ENCODE measurements around the gene CAB39.

The CAB39 gene

DNA sequence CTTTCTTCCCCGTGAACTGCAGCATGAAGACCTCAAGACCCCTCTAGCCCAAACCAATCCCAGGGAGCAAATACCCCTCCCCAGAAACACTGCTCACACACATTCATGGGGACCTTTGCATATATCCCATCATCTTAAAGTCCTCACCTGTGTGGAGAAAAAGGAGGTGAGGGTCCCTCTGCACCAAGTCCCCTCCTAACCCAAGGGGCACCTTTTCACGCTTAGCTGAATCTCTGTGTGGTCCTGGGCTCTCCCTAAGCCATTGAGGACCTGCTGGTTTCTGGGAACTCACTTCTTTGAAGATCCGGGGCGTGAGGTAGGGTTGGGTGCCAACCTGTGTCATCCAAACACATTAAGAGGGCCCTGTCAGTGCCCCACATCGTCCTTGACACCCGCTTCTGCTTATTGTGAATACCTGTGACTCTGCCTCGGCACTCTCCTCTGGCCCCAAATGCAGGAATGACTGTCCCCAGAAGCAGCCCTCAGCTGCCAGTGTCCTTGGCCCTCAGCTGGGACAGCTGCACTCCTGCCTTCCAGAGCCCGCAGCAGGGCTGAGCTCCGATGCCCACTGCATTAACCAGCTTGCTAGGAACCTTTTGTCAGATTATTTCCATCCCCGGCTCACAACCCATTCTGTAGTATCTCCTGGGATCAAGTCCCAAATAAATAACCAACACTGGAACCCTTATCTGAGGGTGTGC lies 110.8 kb downstream of the CAB39 start:
- no peak for DNase-seq

DNA sequence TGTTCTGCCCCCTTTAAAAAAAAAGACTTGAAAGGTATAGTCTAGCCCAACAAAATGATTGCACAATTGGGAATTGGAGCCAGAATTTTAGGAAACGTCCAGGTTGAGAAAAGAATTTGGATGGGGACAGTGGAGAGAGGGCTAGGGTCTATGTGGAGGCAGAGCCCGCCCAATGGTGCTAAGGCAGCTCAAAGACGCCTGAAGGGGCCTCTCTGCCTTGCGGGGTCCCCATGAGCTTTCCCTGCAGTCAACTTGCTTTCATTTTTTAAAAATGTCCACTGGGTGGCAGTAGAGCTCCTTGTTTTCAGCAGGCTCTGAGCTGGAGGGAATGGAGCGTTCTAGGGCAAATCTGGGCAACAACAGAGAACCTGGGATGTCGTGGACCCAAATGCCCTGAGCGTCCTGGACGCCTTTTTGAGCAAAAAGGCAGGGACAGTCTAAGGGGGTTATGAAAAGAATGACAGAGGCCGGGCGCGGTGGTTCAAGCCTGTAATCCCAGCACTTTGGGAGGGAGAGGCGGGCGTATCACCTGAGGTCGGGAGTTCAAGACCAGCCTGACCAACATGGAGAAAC lies 111.8 kb downstream of the CAB39 start:
- peak; percentile 50 for DNase-seq

DNA sequence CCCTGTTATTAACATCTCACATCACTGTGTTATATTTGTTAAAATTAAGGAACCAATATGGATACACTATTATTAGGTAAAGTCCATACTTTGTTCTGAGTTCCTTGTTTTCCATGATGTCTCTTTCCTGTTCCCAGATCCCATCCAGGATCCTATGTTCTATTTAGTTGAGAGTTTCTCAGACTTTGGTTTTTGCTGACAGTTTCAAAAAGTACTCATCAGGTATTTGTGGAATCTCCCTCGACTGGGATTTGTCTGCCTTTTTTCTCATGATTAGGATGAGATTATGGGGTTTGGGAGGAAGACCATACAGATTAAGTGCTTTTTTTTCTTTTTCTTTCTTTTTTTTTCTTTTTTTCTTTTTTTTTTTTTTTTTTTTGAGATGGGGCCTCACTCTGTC lies 112.7 kb downstream of the CAB39 start:
- DNase-seq: no peak

DNA sequence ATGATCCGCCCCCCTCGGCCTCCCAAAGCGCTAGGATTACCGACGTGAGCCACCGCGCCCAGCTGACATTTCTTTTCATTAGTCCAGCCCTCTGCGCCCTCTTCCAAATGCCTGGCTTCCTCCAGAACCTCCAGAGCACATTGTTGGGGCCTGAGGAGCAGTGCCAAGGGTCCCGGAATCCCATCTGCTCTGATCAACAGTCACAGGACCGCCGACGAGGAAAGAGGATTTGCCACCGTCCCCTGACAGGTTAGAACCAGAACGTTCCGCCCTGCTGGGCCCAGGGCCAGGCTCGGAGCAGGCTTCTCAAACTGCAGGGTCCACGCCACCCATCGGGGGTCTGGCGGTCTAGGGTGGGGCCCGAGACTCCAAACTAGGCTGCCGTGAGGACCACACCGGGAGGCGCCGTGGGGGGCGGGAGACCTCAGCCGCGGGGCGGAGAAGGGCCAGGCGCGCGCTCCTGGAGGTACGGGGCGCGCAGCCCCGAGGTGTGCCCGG lies 115.2 kb downstream of the CAB39 start:
- DNase-seq: no peak

DNA sequence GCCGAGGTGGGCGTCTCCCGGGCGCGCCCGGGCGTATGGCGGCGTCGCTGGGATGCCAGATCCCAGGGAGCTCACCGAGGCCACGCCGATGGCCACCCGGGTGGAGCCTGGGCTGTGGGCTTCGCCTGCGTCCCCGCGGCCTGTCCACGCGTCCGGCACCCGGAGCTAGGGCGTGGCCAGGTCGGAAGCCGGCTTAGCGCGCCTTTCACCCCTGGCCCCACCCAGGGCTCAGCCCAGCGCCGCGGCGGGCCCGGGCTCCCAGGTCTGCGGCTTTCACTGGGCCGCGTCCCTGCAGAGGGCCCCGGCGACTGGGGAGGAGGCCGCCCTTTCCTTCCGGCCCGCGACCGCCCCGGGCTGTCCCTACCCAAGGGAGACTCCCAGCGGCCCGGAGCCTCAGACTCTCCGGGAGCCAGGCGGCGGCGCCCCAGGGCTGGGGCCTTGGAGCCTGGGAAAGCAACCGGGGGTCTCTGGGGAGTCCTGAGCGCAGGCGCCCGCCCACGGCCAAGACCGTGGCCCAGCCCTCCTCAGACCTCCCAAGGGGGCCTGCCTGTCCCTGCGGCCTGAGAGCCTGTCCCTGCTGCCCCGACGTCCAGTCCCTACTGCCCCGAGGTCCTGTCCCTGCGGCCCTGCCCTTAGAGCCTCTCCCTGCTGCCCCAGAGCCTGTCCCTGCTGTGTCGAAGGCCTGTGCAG lies 115.8 kb downstream of the CAB39 start:
- no peak for DNase-seq

DNA sequence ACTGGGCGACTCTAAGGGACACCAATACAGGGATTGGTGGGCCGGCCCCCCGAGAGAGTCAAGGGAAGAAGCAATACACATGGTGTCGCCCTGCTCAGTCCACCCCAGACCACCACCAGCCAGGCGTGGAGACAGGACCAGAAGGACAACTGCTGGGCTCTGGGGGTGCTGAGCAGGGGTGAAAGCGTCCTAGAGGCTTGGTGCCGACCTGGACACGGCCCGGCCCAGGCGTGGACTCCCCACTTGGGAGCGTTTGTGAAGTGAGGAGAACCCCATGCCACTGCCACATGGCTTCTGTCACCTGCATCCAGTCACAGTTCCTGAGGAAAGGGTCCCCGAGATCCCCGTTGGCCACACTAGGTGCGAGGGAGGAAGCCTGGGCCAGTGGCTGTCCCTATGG lies 116.7 kb downstream of the CAB39 start:
- DNase-seq: no peak

DNA sequence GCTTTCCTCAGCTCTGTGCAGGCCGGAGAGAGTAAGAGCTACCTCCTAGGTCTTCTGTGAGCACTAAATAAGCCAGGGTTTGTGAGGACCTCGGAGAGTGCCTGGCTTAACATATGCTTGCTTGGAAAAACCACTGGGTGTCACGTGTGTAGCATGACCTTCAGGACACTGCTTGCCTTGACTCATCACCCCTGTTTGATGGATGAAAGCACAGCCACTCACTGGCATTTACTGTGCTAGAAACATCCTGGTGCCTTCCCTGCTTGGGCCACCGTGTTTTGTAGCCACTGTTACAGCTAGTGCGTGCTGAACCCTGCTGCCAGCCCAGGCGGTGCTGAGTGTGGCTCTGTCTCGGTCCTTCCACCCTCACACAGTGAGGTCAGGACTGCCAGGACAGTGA lies 117.3 kb downstream of the CAB39 start:
- no peak for DNase-seq

DNA sequence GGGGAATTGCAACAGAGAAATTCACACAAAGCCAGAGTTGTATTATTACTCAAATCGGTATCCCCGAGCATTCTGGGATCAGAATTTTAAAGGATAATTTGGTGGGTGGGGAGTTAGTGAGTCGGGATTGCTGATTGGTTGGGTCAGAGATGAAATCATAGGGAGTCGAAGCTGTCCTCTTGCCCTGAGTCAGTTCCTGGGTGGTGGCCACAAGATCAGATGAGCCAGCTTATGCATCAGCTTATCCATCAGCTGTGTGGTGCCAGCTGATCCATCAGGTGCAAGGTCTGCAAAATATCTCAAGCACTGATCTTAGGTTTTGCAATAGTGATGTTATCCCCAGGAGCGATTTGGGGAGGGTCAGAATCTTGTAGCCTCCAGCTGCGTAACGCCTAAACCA lies 117.8 kb downstream of the CAB39 start:
- DNase-seq: no peak

DNA sequence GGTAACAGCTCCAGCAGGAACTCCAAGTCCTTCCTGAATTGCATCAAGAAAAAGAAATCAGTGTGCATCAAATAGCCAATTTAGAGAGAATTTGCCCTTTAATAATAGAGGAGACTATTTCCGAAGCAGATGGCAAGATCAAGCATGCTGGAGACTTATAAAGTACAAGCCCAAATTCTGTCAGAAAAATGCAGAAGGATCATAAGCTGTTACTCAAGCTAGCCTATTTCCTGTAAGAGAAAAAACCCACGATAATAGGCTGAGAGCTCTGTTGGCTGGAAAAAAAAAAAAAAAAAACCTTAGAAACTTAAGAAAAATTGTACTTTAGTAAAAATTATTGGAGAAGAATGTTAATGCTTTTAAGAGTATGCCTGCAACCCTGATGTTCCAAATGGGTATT lies 127.7 kb downstream of the CAB39 start:
- DNase-seq: no peak

DNA sequence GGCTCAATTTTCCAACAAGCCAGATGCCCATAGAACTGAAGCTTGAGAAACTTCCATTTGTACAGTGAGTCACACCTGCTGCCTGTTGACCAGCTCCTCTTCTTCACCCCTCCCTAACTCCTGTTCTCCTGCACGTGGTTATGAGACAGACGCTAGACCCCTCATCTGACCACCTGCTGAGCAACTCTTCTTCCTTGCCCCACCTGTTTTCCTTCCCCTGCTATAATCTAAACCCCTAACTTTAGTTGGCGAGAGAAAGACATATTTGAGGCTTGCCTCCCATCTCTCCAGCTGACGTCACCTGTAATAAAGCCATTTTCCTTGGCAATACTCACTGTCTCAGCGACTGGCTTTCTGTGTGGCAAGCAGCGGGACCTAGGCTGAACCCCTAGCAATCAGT lies 129.8 kb downstream of the CAB39 start:
- no peak for DNase-seq

DNA sequence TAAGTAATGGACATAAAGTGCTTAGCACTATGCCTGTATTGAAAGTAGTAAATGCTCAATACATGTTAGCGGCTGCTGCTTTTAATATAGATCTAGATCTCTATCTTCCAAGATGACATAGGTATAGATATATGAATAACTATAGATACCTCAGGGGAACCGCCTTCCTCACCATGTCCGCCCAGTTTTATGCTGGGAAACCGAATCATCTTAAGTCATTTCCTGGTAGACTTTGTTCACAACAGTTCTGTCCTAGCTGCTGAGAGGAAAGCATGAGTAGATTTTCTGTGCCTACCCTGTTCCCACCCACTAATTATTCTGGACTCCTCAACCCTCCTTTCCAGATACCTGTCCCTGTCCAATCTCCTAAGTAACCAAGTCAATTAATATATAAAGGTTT lies 130.5 kb downstream of the CAB39 start:
- no peak for DNase-seq

DNA sequence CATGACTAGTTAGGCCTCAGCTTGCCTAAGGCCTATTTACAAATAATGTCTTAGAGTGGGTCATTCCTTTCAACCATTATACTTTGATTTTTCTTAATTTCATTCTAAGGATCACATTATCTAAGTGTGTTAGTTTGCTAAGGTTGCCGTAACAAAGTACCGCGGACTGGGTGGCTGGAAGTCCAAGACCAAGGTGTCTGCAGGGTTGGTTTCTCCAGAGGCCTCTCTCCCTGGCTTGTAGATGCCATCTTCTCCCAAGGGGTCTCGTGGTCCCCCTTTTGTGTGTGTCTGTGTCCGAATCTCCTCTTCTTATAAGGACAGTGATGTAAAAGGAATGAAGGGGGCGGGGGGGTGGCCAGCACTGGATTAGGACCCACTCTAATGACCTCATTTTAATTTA lies 133.7 kb downstream of the CAB39 start:
- DNase-seq: no peak

DNA sequence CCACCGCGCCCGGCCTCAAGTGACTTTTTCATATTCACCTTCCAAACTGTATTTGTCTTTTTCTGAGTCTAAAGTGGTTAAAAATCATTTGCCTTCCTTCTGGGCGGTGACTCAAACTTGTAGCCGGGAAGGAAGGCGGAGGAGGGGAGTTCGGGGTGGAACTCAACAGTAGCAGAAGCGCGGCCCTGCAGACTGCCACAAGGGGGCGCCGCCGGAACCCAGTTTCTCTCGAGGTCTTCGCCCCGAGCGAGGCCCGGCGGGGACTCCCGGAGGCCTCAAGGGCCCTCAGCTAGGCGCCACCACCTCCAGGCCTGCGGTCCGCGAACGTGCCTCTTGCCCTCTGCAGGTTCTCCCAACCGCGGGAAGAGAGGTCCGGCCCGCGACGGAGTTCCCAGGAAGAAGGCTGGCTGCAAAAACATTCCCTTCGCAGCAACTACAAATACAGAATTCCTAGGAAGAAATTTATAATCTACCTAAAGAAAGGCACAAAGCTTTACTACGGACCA lies 135.3 kb downstream of the CAB39 start:
- DNase-seq: peak; percentile 56

DNA sequence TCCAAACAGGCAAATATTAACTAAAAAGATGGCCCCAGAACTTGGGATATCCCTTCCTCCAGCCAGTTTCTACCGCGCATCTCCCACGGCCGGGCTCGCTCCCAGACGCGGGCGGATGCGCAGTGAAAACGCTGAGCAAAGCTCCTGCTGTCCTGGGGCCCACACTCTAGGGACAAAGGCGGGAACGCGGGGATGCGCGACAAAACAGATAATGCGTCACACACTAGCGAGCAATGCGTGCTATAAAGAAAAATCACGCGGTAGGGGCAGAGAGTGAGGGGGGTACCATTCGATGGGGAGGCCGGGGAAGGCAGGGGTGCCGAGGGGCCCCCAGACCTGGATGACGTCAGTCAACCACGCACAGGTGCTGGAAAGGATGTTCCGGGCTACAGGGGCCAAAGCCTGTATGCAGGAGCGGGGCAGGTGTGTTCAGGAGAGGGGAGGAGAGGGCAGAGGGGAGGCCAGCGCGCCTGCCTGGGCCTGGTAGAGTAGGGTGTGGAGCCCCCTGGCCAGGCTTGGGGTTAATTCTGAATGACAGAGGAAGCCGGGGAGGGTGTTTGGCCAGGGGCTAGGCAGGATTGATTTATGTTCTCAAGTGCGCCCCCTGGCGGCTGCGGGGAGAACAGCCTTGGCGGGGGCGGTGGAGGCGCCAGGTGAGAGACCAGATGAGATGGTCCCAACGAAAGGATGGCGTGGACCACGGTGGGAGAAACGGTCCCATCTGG lies 137.2 kb downstream of the CAB39 start:
- no peak for DNase-seq

DNA sequence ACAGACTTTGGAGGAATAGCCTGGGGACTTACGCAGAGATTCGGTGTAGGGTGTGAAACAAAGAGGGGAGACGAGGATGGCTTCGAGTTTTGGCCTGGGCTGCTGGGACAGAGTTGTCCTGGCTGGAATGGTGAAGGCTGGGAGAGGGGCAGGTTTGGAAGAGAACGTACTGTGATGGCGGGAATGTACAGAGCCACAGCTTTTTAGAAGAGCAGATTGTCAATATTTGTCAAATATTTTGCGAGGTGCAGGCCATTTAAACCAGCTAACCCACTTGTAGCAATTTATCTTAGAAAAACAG lies 137.7 kb downstream of the CAB39 start:
- no peak for DNase-seq

DNA sequence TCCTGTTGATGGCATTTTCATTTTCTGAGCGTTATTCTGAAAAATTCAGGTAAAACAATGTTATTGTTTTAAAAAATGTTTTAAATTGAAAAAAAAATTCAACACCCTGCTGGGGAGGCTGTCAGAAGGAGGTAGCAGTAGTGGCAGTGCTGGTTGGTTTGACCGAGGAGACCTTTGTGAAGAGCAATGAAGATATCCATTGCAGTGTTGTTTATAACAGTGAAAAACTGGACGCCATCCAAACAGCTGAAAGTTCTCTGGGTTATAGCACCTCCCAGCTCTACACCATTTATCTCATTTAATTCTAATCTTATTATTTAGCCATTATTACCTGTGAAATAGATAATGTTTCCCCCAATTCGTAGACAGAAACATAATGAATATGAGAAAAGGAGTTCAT lies 139.5 kb downstream of the CAB39 start:
- no peak for DNase-seq

DNA sequence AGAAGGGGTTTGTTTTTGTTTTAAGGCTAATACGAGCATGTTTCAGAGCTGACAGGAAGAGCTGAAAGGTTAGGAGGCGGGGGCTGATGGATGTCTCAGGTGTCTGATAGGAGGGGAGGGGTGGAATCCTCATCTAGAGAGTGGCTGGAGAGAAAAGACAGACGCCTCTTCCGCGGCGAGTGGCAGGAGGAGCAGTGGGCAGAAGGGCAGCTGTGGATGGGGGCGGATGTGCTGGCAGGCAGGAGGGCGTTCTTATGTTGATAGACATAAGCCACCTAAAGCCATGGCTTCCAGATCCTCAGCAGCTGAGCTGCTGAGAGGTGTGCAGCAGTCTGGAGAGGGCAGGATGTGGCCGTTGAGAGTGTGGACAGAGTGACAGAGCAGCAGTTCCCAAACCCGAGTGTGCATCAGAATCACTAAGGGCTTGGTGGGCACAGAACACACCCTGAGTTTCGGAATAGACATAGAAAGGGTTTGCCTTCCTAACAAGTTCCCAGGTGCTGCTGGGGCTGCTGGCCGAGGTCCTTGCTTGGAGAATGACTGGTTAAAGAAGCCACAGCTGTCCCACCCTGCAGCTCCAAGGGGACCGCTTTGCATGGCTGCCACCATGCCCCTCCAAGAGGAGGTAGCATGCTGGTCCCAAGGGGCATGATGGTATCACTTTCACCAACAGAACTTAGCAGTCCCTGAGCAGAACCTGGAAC lies 149.1 kb downstream of the CAB39 start:
- DNase-seq: peak; percentile 49

DNA sequence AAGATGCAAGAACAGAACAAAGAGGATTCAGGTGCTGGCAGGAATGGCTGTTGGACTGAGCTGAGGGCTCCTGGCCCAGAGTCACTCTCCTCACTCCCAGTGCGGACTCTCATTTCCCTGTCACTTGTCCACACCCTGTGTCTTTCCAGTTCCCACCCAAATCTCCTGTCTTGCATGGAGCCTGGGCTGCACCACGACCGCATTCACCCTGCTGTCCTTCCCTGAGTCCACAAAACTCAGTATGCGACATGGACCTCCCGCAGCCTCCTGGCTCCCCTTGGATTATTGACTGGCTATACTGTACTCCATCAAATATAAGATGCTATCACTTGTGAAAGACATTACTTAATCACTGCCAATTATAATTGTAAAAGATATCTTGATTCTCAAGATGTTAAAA lies 149.7 kb downstream of the CAB39 start:
- DNase-seq: no peak

DNA sequence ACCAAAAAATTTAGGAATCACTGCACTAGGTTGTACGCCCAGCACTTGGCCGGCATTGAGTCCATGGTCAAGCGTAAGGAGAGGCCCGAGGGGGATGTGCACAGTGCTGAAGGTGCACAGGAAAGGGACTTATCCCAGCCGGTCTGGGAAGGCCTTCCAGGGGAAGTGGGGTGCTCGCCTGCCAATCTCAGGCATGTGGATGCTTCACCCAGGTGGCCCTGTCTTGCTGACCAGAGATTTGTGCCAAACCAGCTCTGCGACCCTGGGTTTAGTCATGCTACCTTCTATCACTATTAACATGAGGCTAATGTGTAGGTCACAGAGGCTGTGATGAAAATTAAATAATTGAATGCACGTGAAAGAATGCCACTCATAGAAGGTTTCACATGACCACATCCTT lies 150.4 kb downstream of the CAB39 start:
- DNase-seq: no peak

DNA sequence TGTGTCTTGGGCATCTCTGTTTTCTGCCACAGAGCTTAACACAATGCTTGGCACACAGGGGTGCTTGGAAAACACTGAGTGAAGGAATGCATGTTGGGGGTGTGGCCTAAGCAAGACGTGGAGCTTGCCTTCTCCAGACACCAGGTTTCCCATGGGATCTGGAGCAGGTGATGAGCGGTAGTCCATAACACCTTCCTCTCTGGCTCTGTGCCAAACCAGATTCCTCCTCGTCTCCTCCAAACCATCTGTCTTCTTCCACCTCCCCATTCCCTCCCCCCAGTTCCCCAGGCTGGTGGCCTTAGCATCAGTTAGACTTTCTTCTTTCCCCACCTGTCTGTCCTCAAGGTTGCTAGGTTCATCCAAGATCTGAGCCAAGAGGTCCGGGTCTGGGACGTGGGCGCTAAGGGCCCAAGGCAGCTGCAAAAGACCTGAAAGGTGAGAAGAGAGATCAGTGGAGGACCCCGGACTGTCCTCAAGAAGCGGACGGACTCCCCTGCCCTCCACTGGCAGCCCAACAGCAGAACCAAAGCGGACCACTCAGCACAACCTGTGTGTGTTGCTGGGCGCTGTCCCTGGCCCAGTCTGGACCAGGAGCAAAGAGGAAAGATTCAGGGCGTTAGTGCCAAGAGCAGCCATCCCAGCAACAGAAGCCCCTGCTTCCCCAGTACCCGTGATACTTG lies 150.9 kb downstream of the CAB39 start:
- DNase-seq: no peak

DNA sequence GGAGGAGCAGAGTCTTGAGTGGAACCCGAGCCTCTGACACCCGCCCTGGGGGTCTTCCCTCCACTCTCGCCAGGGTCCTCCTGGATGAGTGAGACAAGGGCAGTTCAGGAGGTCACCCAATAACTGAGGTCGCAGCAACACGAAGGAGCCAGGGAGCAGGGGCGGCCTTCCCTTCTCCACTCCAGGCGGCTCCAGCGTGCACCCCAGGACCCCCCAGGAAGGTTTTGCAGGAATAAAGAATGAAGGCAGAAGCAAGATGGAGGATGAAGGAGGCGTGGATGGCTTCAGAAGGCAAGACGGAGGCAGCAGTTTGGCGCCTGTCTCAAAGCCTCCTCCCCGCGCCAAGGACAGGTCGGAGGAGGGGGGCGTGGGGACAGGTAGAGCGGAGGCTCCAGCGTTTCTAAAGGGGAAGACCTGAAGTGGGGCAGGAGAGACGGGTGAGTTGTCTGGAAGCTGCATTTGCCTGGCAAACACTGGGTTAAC lies 151.5 kb downstream of the CAB39 start:
- DNase-seq: no peak

DNA sequence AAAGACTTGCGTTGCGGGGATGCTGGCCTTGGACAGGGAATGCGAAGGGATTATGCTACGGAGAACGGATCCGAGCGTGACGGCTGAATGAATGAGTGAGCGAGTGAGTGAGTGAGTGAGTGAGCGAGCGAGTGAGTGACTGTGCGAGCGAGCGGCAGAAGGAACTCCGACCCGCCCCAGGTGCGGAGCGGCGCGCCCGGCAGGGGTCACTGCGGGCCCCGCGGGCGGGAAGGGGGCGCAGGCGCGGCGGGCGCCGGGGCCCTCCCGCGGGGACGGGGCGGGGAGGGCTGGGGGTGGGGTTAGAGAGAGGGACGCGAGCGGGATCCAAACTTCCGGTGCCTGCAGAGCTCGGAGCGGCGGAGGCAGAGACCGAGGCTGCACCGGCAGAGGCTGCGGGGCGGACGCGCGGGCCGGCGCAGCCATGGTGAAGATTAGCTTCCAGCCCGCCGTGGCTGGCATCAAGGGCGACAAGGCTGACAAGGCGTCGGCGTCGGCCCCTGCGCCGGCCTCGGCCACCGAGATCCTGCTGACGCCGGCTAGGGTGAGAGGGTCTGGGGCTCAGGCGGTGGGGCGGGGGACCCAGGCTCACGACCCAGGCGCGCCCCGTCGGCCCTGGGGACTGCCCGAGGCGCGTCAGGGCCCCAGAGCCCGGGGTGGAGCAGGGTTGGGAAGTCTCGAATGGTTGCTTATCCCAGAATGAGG lies 152.1 kb downstream of the CAB39 start, which contains the start of gene ITM2C:
ITM2C (plus strand) TSS at position 338 of the 702 bp plus-strand sequence; CDS start at position 422, 84 bp downstream.
- peak; percentile 30 for DNase-seq
